K562 (cell line): ENCODE measurements around the gene BDKRB2. TPM values are rescaled to one million over a fixed set of nuclear protein-coding genes. Genes with fewer than 3 reads are reported as not detected.

Source experiments
- ATAC-seq: fragments of 200-7000 bp; cut with Tn5 transposase; 3 replicates; pipeline ENCODE4 v1.9.1; 2020; ENCODE audit warnings: moderate library complexity
- BruUV-seq: library from RNA; stranded (reverse); fragments of 400-500 nt; replicated peaks from 2 replicates; lab custom pipeline; 2021; lab: Mats Ljungman, UMichigan
- CTCF ChIA-PET: fragments of 300-600 bp; formaldehyde crosslinking; extraction: SDS; loops from one replicate; lab custom pipeline; 2021; ENCODE audit warnings: low intra/inter-chr PET ratio; lab: Yijun Ruan, JAX
- POLR2A ChIA-PET: fragments of 300-600, 350-650 bp; sonication (Branson Sonifier 250); formaldehyde crosslinking; extraction: SDS; loops from one replicate; lab custom pipeline; 2021; ENCODE audit warnings: antibody characterized with exemption, inconsistent platforms; lab: Yijun Ruan, JAX
- DNase-seq, 4 experiments: peaks; one replicate each; pipeline versions ENCODE4 v3.0.0 to v3.0.0-alpha.2; 2011 to 2018; ENCODE audit warnings: low spot score in 3 of 4, mixed read lengths in 3 of 4; ENCODE audit errors: extremely low read depth in 1 of 4
- FAIRE-seq: peaks from 2 replicates; lab custom pipeline; 2011; peaks lifted over from hg19 to GRCh38; lab: Jason Lieb, UNC
- H2AFZ ChIP-seq: 2 replicates; pipeline ENCODE4 v1.6.0; 2011; ENCODE audit warnings: low read depth, low read length, control low read depth, inconsistent platforms
- H3K27ac ChIP-seq: fragments of 200-600 bp; 3 replicates; pipeline ENCODE4 v1.8.0; 2011; ENCODE audit warnings: low read depth, mild to moderate bottlenecking, control low read depth, inconsistent platforms, low read length, moderate library complexity, mixed read lengths; ENCODE audit errors: extremely low read depth
- H3K27me3 ChIP-seq, 2 experiments: fragments of 300-600 bp in 1 of 2; 2 replicates in 1 of 2; 3 replicates in 1 of 2; pipeline versions ENCODE4 v1.6.0 to v1.8.0; 2011; ENCODE audit warnings: inconsistent platforms in 2 of 2, low read length in 2 of 2, mild to moderate bottlenecking in 1 of 2, mixed read lengths in 1 of 2, moderate library complexity in 1 of 2; ENCODE audit not compliant: control insufficient read depth in 2 of 2, insufficient read depth in 2 of 2
- H3K36me3 ChIP-seq: fragments of 300-600 bp; 3 replicates; pipeline ENCODE4 v1.8.0; 2011; ENCODE audit warnings: mild to moderate bottlenecking, low read length, inconsistent platforms; ENCODE audit not compliant: control insufficient read depth, insufficient read depth
- H3K4me1 ChIP-seq, 2 experiments: fragments of 200-600 bp in 1 of 2; replicated peaks in 1 of 2; 2 replicates in 1 of 2; 3 replicates in 1 of 2; pipeline versions ENCODE4 v1.5.1 to v1.8.0; 2011; ENCODE audit warnings: inconsistent platforms in 2 of 2, low read length in 2 of 2, mild to moderate bottlenecking in 1 of 2, mixed read lengths in 1 of 2, moderate library complexity in 1 of 2; ENCODE audit not compliant: control insufficient read depth in 2 of 2, insufficient read depth in 2 of 2
- H3K4me2 ChIP-seq: 2 replicates; pipeline ENCODE4 v1.6.1; 2011; ENCODE audit warnings: low read length, control low read depth, inconsistent platforms, mixed read lengths; ENCODE audit not compliant: insufficient read depth
- H3K4me3 ChIP-seq: fragments of 200-600 bp; sonication (generic), shearing (Covaris generic); 2 replicates; pipeline ENCODE4 v1.5.1; 2016; ENCODE audit warnings: control low read depth, inconsistent platforms
- H3K79me2 ChIP-seq: fragments of 200-600 bp; 3 replicates; pipeline ENCODE4 v1.8.0; 2011; ENCODE audit warnings: low read length, inconsistent platforms; ENCODE audit not compliant: control insufficient read depth, insufficient read depth
- H3K9ac ChIP-seq, 2 experiments: 2 replicates each; pipeline versions ENCODE4 v1.6.0 to v1.6.1; 2011; ENCODE audit warnings: low read depth in 2 of 2, low read length in 2 of 2, control low read depth in 1 of 2, inconsistent platforms in 1 of 2, mild to moderate bottlenecking in 1 of 2, mixed read lengths in 1 of 2; ENCODE audit not compliant: insufficient read depth in 1 of 2
- H3K9me1 ChIP-seq: one replicate; pipeline ENCODE4 v1.6.0; 2011; ENCODE audit warnings: inconsistent platforms, mild to moderate bottlenecking, low read length, moderate library complexity; ENCODE audit not compliant: control insufficient read depth, insufficient read depth
- H3K9me3 ChIP-seq: replicated peaks from 2 replicates; pipeline ENCODE4 v1.5.1; 2011; ENCODE audit warnings: low read depth, low read length, inconsistent platforms; ENCODE audit not compliant: control insufficient read depth, insufficient read depth
- H4K20me1 ChIP-seq: replicated peaks from 2 replicates; pipeline ENCODE4 v1.6.1; 2011; ENCODE audit warnings: low read length, inconsistent platforms, mixed read lengths; ENCODE audit not compliant: control insufficient read depth, insufficient read depth
- ADNP ChIP-seq: fragments of 200-800 bp; sonication (Bioruptor generic); IDR thresholded peaks from 2 replicates; pipeline ENCODE4 v1.6.1; 2016; ENCODE audit warnings: missing genetic modification characterization, missing compliant biosample characterization
- CHD2 ChIP-seq: IDR thresholded peaks from 2 replicates; pipeline ENCODE4 v1.6.1; 2011; ENCODE audit warnings: low read depth, low read length
- DPF2 ChIP-seq: fragments of 450-650 bp; IDR thresholded peaks from 2 replicates; pipeline ENCODE4 v1.6.1; 2016
- FOSL1 ChIP-seq: fragments of 200-800 bp; sonication (Bioruptor generic); conservative IDR thresholded peaks from 2 replicates; pipeline ENCODE4 v1.6.1; 2016; ENCODE audit warnings: missing genetic modification characterization, missing compliant biosample characterization
- NELFE ChIP-seq: IDR thresholded peaks from 2 replicates; pipeline ENCODE4 v1.6.1; 2011; ENCODE audit warnings: mild to moderate bottlenecking; ENCODE audit not compliant: insufficient read depth, insufficient read length
- RFX7 ChIP-seq: fragments of 250-450 bp; sonication (Bioruptor Pico); IDR thresholded peaks from 2 replicates; pipeline ENCODE4 v1.5.1; 2021; ENCODE audit warnings: mild to moderate bottlenecking
- ZEB2 ChIP-seq: fragments of 450-650 bp; IDR thresholded peaks from 2 replicates; pipeline ENCODE4 v1.6.1; 2016
- ZKSCAN1 ChIP-seq: fragments of 150-350 bp; IDR thresholded peaks from 2 replicates; pipeline ENCODE4 v1.6.1; 2016; ENCODE audit warnings: low read depth, low read length
- ZNF408 ChIP-seq: fragments of 250-450 bp; sonication (Bioruptor Pico); IDR thresholded peaks from 2 replicates; pipeline ENCODE4 v1.4.0; 2020; ENCODE audit warnings: low read depth, mild to moderate bottlenecking, moderate library complexity
- WGBS: fragments of 100-300 bp; shearing (Covaris generic); methylation state at CpG from one replicate; pipeline ENCODE4 v1.1.6; 2016; ENCODE audit warnings: low coverage, mixed read lengths; ENCODE audit not compliant: insufficient coverage; ENCODE audit errors: missing lambda C conversion rate; 5-methylcytosine and 5-hydroxymethylcytosine counted together
- in situ Hi-C: fragments of 300-500 bp; cut with MboI; formaldehyde crosslinking; loops from 4 replicates; pipeline ENCODE4 v1.15.0; 2018; ENCODE audit warnings: inconsistent platforms, mixed read lengths
- intact Hi-C: fragments of 100-400 bp; cut with micrococcal nuclease; formaldehyde crosslinking; loops from 2 replicates; pipeline ENCODE4 v1.14.2; 2022
- polyA plus RNA-seq, 8 experiments: library from polyadenylated mRNA; depleted of rRNA in 4 of 8; stranded (reverse) in 5 of 8; unstranded in 3 of 8; fragments of >200 nt; fragmentation: Nextera tagmentation in 2 of 8; fragmentation: Illumina TruSeq in 1 of 8; extraction: Ambion mirVana in 2 of 8; extraction: Trizol in 1 of 8; gene quantifications; 2 replicates each; pipeline versions ENCODE4 v1.2.1 to v1.2.3, GENCODE V29; 2011 to 2014; ENCODE audit warnings: inconsistent platforms in 1 of 8, missing spikeins in 1 of 8
- total RNA-seq, 7 experiments: library from RNA; depleted of rRNA in 6 of 7; stranded (reverse); fragments of >200 nt in 6 of 7; fragmentation: Illumina TruSeq in 2 of 7; extraction: Trizol in 2 of 7; gene quantifications; 2 replicates each; pipeline versions ENCODE4 v1.2.1 to v1.2.3, GENCODE V29; 2011 to 2021; ENCODE audit warnings: low replicate concordance in 1 of 7
- TF ChIP-seq, protein P1 (sequence below): fragments of 250-450 bp; sonication (Bioruptor Pico); IDR thresholded peaks from 2 replicates; pipeline ENCODE4 v1.5.0; 2020; ENCODE audit warnings: mild to moderate bottlenecking, borderline replicate concordance
- TF ChIP-seq, protein P2 (sequence below), 2 experiments: fragments of 450-650 bp in 1 of 2; sonication (generic) in 1 of 2; formaldehyde crosslinking in 1 of 2; IDR thresholded peaks; 2 replicates each; pipeline versions ENCODE4 v1.7.1 to v1.9.0; 2016 to 2022; ENCODE audit warnings: inconsistent platforms in 1 of 2, mild to moderate bottlenecking in 1 of 2, missing genetic modification reagents in 1 of 2

Gene BDKRB2
- total and polyA plus RNA-seq, 9 of the 15 experiments (the other 6 are each of a cell fraction or from before 2014, with no cell fraction given), result 0.02 TPM; not detected in 8

DNA sequence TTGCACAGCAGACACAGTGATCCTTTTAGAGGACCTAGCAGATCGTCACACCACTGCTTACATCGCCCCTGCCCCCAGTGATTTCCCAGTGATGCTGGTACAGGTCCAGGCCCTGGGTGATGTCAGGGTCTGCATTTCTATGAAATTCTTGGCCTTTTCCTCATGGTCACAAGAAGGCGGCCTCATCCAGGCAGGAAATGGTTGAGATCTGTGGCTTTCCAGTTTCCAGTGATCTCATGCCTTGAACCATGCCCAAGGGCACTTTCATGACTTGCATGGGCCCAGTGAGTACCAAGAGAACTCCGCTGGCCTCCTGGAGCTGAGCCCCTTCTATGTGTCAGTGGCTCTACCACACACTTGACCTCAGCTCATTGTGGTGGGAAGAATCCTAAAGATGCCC is 41.9 kb upstream of the BDKRB2 start:
- H3K27ac ChIP-seq, result no peak overlapping the region
- DNase-seq, result no peak
- no peaks in the 10 kb centered on the region for H3K4me1 ChIP-seq
- FAIRE-seq, result no peak
- POLR2A ChIA-PET, result no interaction called here
- no peak for ATAC-seq
- WGBS, result 0% methylated on average over 3 of the region's 4 CpGs
- no TSS peak for BruUV-seq
- no peak overlapping the region for H3K9ac ChIP-seq
- in situ Hi-C loops (no loop called here), intact Hi-C loops (no loop called here)
- peaks cover 0 to 10% of the 10 kb centered on the region in 2 experiments; a peak in 1 of 5 replicates for H3K27me3 ChIP-seq
- no peaks in the 10 kb centered on the region for H4K20me1 ChIP-seq
- H3K9me1 ChIP-seq, result no peaks in the 10 kb centered on the region
- H2AFZ ChIP-seq, result no peak overlapping the region
- CTCF ChIA-PET, result no interaction called here
- no peak overlapping the region for H3K4me2 ChIP-seq
- no peak overlapping the region for H3K4me3 ChIP-seq
- no peaks in the 10 kb centered on the region for H3K79me2 ChIP-seq
- H3K36me3 ChIP-seq, result no peaks in the 10 kb centered on the region
- H3K9me3 ChIP-seq, result no peaks in the 10 kb centered on the region
- no peak for TF ChIP-seq ZEB2
- no peak for TF ChIP-seq NELFE
- TF ChIP-seq FOSL1 (tag), result no peak
- TF ChIP-seq, protein P1, sequence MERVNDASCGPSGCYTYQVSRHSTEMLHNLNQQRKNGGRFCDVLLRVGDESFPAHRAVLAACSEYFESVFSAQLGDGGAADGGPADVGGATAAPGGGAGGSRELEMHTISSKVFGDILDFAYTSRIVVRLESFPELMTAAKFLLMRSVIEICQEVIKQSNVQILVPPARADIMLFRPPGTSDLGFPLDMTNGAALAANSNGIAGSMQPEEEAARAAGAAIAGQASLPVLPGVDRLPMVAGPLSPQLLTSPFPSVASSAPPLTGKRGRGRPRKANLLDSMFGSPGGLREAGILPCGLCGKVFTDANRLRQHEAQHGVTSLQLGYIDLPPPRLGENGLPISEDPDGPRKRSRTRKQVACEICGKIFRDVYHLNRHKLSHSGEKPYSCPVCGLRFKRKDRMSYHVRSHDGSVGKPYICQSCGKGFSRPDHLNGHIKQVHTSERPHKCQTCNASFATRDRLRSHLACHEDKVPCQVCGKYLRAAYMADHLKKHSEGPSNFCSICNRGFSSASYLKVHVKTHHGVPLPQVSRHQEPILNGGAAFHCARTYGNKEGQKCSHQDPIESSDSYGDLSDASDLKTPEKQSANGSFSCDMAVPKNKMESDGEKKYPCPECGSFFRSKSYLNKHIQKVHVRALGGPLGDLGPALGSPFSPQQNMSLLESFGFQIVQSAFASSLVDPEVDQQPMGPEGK, result no peak
- TF ChIP-seq, protein P2, sequence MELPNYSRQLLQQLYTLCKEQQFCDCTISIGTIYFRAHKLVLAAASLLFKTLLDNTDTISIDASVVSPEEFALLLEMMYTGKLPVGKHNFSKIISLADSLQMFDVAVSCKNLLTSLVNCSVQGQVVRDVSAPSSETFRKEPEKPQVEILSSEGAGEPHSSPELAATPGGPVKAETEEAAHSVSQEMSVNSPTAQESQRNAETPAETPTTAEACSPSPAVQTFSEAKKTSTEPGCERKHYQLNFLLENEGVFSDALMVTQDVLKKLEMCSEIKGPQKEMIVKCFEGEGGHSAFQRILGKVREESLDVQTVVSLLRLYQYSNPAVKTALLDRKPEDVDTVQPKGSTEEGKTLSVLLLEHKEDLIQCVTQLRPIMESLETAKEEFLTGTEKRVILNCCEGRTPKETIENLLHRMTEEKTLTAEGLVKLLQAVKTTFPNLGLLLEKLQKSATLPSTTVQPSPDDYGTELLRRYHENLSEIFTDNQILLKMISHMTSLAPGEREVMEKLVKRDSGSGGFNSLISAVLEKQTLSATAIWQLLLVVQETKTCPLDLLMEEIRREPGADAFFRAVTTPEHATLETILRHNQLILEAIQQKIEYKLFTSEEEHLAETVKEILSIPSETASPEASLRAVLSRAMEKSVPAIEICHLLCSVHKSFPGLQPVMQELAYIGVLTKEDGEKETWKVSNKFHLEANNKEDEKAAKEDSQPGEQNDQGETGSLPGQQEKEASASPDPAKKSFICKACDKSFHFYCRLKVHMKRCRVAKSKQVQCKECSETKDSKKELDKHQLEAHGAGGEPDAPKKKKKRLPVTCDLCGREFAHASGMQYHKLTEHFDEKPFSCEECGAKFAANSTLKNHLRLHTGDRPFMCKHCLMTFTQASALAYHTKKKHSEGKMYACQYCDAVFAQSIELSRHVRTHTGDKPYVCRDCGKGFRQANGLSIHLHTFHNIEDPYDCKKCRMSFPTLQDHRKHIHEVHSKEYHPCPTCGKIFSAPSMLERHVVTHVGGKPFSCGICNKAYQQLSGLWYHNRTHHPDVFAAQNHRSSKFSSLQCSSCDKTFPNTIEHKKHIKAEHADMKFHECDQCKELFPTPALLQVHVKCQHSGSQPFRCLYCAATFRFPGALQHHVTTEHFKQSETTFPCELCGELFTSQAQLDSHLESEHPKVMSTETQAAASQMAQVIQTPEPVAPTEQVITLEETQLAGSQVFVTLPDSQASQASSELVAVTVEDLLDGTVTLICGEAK (IDR thresholded peaks at IDR 0.05), result no peak
- TF ChIP-seq, protein P2 (CRISPR knock-in tag; IDR thresholded peaks at IDR 0.05), result no peak
- TF ChIP-seq DPF2, result no peak
- TF ChIP-seq RFX7 (CRISPR knock-in tag), result no peak
- TF ChIP-seq ZNF408 (CRISPR knock-in tag), result no peak
- TF ChIP-seq ZKSCAN1, result no peak
- TF ChIP-seq CHD2, result no peak
- TF ChIP-seq ADNP (tag), result no peak
